ENCODE results near the gene IGFBP3. TPM values are rescaled to one million over a fixed set of nuclear protein-coding genes. Genes with fewer than 3 reads are reported as not detected.
"Not testable (repeated sequence)": the region's sequence is repeated elsewhere in the genome, so short reads cannot be mapped to it uniquely, and the experiment has no call there.

The IGFBP3 gene, protein sequence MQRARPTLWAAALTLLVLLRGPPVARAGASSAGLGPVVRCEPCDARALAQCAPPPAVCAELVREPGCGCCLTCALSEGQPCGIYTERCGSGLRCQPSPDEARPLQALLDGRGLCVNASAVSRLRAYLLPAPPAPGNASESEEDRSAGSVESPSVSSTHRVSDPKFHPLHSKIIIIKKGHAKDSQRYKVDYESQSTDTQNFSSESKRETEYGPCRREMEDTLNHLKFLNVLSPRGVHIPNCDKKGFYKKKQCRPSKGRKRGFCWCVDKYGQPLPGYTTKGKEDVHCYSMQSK
- 62.6 TPM for polyA plus RNA-seq (ENCODE audit: insufficient read length)
- long read RNA-seq, donor 1, transcript IGFBP3-201 (5 exons, 2,262 nt) = major isoform, 39 of 43 reads
- long read RNA-seq, donor 1, partial matches to known transcripts = 0 of 43 reads
- long read RNA-seq, donor 1, other reads (novel, unspliced or antisense) = 0 of 43 reads
- long read RNA-seq, donor 2, transcript IGFBP3-201 (5 exons, 2,262 nt) = major isoform, 29 of 31 reads
- long read RNA-seq, donor 2, partial matches to known transcripts = 0 of 31 reads
- long read RNA-seq, donor 2, other reads (novel, unspliced or antisense) = 0 of 31 reads
- long read RNA-seq, donor 3, transcript IGFBP3-201 (5 exons, 2,262 nt) = major isoform, 11 of 16 reads
- long read RNA-seq, donor 3, partial matches to known transcripts = 0 of 16 reads
- long read RNA-seq, donor 3, other reads (novel, unspliced or antisense) = 0 of 16 reads
- long read RNA-seq, donor 4, partial matches to known transcripts = 0 of 7 reads
- long read RNA-seq, donor 4, other reads (novel, unspliced or antisense) = 0 of 7 reads
- long read RNA-seq, donor 5, transcript IGFBP3-201 (5 exons, 2,262 nt) = major isoform, 42 of 44 reads
- long read RNA-seq, donor 5, partial matches to known transcripts = 0 of 44 reads
- long read RNA-seq, donor 5, other reads (novel, unspliced or antisense) = 0 of 44 reads
- long read RNA-seq, donor 6, transcript IGFBP3-201 (5 exons, 2,262 nt) = major isoform, 26 of 31 reads
- long read RNA-seq, donor 6, partial matches to known transcripts = 0 of 31 reads
- long read RNA-seq, donor 6, other reads (novel, unspliced or antisense) = 0 of 31 reads
- long read RNA-seq, donor 7, transcript IGFBP3-201 (5 exons, 2,262 nt) = major isoform, 44 of 51 reads
- long read RNA-seq, donor 7, transcript IGFBP3-208 (2 exons, 574 nt) = minor isoform, 5 of 51 reads
- long read RNA-seq, donor 7, partial matches to known transcripts = 0 of 51 reads
- long read RNA-seq, donor 7, other reads (novel, unspliced or antisense) = 0 of 51 reads
- long read RNA-seq, donor 8, transcript IGFBP3-201 (5 exons, 2,262 nt) = major isoform, 17 of 20 reads
- long read RNA-seq, donor 8, partial matches to known transcripts = 0 of 20 reads
- long read RNA-seq, donor 8, other reads (novel, unspliced or antisense) = 0 of 20 reads

- DNase-seq = peak; percentile 67
Observed at GRCh38 chr7:45920502-45921380, at the start of gene IGFBP3. Gene IGFBP3, minus strand, starts transcription at chr7:45921272. Its CDS starts 132 bp downstream, at chr7:45921140.

DNA sequence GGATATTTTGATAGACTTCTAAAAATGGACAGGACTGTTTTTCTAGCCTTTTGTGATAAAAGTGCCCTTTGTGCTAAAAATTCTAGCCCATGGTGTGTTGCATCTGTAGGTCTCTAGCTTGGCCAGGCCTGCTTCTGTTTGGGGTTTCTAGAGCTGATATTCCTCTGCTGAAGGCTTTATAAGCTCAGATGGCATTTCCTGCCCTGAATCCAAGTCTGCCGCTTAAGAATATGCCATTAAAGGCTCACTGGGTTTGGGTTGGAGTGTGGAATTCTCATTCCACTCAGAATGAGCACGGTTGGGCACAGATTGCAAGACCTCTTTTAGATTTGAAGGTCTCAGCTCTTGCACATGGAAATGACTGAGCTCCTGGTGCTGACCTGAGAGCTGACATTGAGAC lies 49.4 kb upstream of the IGFBP3 start:
- no peak for DNase-seq

DNA sequence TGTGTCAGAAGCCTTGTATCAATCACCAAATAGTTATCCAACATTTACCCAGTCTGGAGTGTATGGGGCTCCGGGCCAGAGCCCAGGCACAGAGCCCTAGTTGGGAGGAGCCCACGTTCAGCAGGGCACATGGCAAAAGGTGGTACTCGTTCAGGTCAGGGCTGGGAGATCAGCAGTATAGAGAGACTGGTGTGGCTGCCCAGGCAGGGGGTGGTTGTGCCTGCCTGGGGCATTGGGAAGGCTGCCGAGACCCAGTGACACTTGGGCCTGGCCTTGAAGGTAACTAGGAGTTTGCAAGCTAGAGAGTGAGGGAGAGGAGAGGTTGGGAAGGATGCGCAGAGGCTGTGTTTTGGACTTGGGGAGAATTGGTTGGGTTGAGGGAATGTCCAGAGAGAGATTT lies 48.9 kb upstream of the IGFBP3 start:
- DNase-seq = no peak

DNA sequence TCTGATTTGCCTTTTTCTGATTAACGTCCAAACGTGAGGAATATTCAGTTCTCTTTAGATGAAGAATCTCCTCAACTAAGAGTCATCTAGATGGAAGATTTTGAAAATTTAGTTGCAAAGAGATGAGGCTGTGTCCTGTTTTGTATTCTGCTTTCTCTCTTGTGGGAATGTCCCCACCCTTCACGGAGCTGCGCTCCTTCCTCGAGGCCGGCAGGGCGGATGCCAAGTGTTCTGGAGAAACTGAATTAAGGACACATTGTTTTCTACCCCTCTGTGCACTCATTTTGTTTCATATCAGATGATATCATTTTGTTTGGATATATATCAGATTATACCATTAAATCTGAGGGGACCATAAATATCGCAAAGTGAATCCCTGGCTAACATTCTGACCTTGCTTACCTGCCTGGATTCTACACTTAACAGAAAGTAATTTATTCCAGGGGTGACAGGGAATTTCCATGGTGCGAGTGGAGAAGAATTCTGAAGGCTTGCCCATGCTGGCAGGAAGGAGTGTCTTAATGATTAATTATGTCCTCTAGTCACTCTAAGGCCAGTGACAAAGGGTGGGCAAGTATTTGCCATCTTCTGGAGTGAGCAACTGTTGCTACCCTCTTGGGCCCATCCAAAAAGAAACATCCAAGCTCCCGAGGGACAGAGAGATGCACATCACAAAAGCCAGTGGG lies 47.9 kb upstream of the IGFBP3 start:
- DNase-seq = no peak

DNA sequence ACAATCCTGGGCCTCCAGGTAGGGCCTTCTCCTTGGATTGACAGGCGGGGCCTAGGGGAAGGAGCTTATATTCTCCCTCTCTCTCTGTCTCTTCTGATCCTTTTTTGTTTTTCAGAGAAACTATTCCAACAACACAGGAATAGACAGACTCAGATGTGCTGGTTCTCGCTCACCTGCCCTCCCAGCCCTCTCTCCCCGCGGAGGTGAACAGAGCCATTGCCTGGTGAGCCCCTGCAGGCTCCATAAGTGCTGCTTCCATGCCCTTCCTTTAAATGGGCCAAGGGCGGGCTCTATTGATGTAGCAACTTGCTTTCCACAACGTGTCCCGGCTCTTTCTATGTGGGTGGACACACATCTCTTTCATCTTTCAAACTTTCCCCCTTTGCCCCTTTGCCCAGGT lies 47.2 kb upstream of the IGFBP3 start:
- no peak for DNase-seq

DNA sequence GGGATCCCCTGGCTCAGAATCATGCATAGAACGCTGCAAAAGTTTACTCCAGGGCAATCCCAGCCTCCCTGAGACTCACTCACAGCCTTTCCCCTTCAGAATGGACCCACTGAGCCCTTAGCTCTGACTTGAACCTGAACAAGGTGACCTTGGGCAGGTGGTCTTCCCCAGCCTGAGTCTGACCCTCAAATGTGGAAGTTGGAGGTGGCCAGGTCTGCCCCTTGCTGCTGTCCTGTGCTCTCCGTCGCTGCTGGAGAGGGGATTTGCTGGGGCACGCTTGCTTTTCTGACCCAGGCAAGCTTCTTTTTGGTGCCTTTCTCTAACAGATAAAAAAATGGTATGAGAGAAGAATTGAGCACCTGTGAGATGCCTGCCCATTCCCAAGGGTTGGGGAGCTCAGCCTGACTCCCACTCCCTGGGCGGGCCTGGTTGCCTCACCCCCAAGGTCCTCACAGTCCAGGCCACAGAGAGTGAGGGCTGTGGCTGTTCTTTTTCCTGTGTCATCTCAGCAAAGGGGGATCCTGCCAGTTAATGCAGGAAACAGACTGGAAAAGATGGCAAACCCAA lies 46.6 kb upstream of the IGFBP3 start:
- DNase-seq = no peak

GRCh38 chr7:45962861-45963260 lies 41.8 kb upstream of the IGFBP3 start:
- DNase-seq = no peak

DNA sequence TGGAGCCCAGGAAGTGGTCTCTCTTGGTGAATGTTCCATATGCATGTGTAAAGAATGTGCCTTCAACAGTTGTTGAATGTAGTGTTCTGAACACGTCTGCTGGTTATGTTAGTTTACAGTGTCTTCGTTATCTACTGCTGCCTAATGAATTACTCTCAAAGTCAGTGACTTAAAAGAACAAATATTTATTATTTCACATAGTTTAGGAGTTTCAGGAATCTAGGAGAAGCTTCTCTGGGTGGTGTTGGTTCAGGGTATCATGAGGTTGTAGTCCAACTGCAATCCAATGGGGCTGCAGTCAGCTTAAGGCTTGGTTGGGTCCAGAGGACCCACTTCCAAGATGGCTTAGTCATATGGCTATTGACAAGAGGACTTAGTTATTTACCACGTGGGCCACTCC lies 36.6 kb upstream of the IGFBP3 start:
- no peak for DNase-seq

GRCh38 chr7:45955286-45955685 lies 34.2 kb upstream of the IGFBP3 start:
- DNase-seq = no peak

GRCh38 chr7:45953055-45953454 lies 32.0 kb upstream of the IGFBP3 start:
- not testable (repeated sequence) for DNase-seq

GRCh38 chr7:45944058-45944457 lies 23.0 kb upstream of the IGFBP3 start:
- DNase-seq = no peak

DNA sequence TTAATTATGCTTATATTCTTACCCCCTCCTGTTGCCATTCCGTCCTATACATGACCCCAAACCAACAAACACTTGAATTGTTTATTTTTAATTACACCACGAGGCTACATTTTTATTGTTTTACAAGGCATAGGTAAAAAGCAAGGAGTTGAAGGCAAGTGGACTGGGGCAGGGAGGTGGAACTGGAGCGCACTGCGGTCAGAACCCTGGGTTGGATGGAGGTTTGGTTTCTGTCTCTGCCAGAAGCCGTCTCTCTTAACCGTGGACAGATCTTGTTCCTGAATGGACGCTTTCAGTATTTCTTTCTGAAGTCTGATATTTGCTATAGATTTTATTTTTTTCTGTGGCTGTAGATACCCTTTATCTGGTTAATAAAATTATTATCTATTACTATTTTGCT lies 19.9 kb upstream of the IGFBP3 start:
- no peak for DNase-seq

DNA sequence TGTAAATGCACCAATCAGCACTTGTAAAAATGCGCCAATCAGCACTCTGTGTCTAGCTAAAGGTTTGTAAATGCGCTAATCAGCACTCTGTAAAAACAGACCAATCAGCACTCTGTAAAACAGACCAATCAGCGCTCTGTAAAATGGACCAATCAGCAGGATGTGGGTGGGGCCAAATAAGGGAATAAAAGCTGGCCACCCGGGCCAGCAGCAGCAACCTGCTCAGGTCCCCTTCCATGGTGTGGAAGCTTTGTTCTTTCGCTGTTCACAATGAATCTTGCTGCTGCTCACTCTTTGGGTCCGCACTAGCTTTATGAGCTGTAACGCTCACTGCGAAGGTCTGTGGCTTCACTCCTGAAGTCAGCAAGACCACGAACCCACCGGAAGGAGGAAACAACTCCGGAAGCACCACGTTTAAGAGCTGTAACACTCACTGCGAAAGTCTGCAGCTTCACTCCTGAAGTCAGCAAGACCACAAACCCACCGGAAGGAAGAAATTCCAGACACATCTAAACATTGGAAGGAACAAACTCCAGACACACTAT lies 19.2 kb upstream of the IGFBP3 start:
- DNase-seq = not testable (repeated sequence)

DNA sequence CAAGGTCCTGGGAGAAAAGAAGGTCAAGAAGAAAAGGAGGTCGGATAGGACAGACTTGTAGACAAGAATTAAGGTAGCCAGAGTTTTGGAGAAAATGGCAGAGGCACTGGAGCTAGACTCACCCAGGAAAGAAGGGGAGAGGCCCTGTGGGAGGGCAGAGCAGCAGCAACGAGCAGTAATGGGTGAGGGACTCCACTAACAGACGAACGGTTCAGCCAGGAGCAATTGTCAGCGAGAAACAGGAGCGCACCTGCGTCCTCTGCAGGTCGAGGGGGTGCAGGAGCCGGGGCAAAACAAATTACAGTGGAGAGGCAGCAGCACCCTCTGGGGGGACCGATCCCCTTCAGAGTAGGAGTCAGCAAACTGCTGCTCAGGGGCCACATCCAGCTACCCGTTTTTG lies 18.5 kb upstream of the IGFBP3 start:
- DNase-seq = no peak

DNA sequence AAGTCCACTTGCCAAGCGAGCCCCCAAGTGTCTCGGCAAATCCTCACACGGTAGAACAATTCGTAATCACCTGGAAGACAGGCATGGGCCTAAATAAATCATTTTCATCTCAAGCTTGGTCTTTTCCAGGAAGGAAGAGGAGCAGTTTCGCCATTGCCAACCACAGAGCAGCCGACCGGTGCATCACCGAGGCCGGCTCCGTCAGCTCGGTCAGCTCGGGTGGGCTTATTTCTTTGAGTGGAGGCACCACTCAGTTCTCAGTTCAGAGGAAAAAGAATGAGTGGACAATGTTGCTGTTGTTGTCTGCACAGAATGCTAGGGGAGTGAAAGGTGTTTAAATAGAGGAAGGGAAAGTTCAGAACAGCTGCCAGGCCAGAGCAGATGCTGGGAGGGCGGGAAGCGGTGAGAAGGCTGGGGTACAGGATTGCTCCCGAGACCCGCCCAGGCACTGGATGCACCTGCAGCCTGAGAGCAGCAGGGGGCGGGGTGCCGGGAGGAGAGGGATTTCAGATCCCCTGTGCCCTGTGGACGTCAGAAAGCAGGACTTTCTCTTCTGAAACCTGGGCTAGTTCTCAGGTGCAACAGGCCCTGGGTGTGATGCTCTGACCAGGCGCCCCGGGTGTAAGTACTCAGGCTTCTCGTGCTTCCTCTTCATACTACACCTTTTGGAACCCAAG lies 17.7 kb upstream of the IGFBP3 start:
- no peak for DNase-seq

GRCh38 chr7:45937862-45938261 lies 16.8 kb upstream of the IGFBP3 start:
- no peak for DNase-seq

- DNase-seq = no peak
Observed at GRCh38 chr7:45937301-45937700, 16.2 kb upstream of the IGFBP3 start.

- no peak for DNase-seq
Observed at GRCh38 chr7:45930967-45931366, 9.9 kb upstream of the IGFBP3 start.

DNA sequence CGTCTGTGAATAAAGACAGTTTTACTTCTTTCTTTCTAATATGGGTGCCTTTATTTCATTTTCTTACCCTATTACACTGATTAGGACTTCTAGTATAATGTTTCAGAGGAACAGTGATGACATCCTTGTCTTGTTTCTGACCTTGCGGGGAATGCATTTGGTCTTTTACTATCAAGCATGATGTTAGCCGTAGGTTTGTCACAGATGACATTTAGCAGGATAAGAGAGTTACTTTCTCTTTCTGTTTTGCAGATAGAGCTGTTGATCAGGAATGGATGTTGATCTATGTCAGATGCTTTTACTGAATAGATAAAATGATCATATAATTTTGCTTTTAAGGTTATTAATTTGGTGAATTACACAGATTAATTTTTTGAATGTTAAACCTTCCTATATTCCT lies 6.6 kb upstream of the IGFBP3 start:
- no peak for DNase-seq

All from left kidney (tissue), 8 donors.